Effector memory CD8-positive, alpha-beta T cell (primary cell): Measurements from ENCODE around the gene PRRC2B.

ENCODE experiments used
- ATAC-seq: fragments of 150-1000 bp; cut with Tn5 transposase; replicated peaks from 2 replicates; pipeline ENCODE4 v1.10.0; 2021; ENCODE audit warnings: mild to moderate bottlenecking, moderate library complexity
- DNase-seq, 3 experiments: peaks; one replicate each; pipeline ENCODE4 v3.0.0; 2021
- H3K27ac Mint-ChIP-seq, 2 donors: one replicate each; pipeline ENCODE4 v1.8.0; 2022; ENCODE audit warnings: mild to moderate bottlenecking in 2 of 2, mixed read lengths in 2 of 2, moderate library complexity in 2 of 2
- H3K27me3 Mint-ChIP-seq, 2 donors: one replicate each; pipeline ENCODE4 v1.8.0; 2022; ENCODE audit warnings: mixed read lengths in 2 of 2
- H3K36me3 Mint-ChIP-seq: one replicate; pipeline ENCODE4 v1.8.0; 2022; ENCODE audit warnings: mild to moderate bottlenecking, moderate library complexity, mixed read lengths; ENCODE audit not compliant: insufficient read depth
- H3K4me1 Mint-ChIP-seq, 2 donors: one replicate each; pipeline ENCODE4 v1.8.0; 2022; ENCODE audit warnings: low read depth in 2 of 2, mixed read lengths in 2 of 2
- H3K4me3 Mint-ChIP-seq, 2 donors: one replicate each; pipeline ENCODE4 v1.8.0; 2022; ENCODE audit warnings: mild to moderate bottlenecking in 2 of 2, mixed read lengths in 2 of 2, moderate library complexity in 2 of 2
- H3K9me3 Mint-ChIP-seq, 2 donors: one replicate each; pipeline ENCODE4 v1.8.0; 2022; ENCODE audit warnings: mixed read lengths in 2 of 2

Gene PRRC2B

GRCh38 chr9:131521822-131522221, 127.9 kb downstream of the PRRC2B start:
- peak overlapping the region; percentile 44 to 60 for H3K27ac Mint-ChIP-seq

DNA sequence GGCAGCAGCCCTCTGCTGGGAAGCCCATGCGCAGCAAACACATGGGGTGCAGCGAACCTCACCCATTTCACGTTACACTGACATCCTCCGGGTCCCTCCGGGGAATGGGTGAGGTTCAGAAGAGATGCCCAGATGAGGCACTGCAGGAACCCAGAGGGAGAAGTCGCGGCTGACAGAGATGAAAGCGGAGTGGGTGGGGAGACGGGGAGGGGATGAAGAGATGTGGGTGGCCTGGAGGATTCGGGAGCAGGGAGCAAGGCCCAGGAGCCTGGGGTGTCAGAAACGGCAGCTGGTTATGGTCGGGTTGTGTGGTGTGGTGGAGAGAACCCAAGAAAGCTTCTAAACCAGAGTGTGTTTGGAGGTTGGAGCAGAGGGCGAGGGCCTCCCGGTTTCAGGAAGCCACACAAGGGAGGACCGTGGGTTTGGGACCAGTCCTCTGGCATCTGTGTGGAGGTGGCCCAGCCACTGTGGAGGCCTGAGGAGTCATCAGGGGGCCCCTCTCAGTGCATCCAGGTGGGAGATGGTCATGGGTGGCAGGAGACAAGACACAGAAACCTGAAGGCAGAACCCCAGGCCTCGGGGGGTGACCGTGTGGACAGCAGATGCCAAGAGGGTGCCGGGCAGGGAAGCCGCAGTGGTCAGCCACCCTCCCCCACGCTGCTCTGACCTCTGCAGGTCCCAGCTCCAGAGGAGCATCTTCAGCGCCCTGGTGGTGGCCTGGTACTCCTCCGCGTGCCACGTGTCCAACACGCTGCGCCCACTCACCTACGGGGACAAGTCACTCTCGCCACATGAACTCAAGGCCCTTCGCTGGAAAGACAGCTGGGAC, 128.6 kb downstream of the PRRC2B start:
- H3K4me3 Mint-ChIP-seq = no peak overlapping the region
- peak overlapping the region; percentile 60 to 84 for H3K27ac Mint-ChIP-seq
- H3K9me3 Mint-ChIP-seq = no peaks in the 10 kb centered on the region

More at GRCh38 chr9:131521822-131522221, 127.9 kb downstream of the PRRC2B start:
- Mint-ChIP-seq H3K9me3 (no peaks in the 10 kb centered on the region), H3K4me1 (peaks cover 0 to 1% of the 10 kb centered on the region in 2 donors), H3K36me3 (peaks cover 55% of the 10 kb centered on the region), H3K27me3 (no peaks in the 10 kb centered on the region), H3K4me3 (no peak overlapping the region)
- ATAC-seq (no peak), DNase-seq (no peak)

DNA sequence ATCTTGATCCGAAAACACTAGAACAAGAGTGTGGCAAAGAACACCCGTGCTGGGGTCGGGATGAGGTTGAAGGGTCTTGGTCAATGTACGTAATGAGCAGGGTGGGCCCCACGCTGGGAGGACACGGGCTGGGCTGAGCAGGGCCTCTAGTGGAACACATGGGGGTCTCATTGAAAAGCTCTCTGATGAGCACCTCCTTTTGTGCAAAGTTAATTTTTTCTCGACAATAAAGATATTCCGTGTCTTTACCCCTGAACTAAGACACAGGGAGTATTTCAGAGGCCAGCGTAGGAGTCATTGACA, 129.2 kb downstream of the PRRC2B start:
- H3K4me3 Mint-ChIP-seq = no peak overlapping the region
- no peak for ATAC-seq

More for the DNA sequence above, 128.6 kb downstream of the PRRC2B start:
- Mint-ChIP-seq H3K36me3 (peaks cover 56% of the 10 kb centered on the region), H3K4me1 (peaks cover 0 to 1% of the 10 kb centered on the region in 2 donors), H3K27me3 (no peaks in the 10 kb centered on the region)
- DNase-seq (no peak), ATAC-seq (no peak)

DNA sequence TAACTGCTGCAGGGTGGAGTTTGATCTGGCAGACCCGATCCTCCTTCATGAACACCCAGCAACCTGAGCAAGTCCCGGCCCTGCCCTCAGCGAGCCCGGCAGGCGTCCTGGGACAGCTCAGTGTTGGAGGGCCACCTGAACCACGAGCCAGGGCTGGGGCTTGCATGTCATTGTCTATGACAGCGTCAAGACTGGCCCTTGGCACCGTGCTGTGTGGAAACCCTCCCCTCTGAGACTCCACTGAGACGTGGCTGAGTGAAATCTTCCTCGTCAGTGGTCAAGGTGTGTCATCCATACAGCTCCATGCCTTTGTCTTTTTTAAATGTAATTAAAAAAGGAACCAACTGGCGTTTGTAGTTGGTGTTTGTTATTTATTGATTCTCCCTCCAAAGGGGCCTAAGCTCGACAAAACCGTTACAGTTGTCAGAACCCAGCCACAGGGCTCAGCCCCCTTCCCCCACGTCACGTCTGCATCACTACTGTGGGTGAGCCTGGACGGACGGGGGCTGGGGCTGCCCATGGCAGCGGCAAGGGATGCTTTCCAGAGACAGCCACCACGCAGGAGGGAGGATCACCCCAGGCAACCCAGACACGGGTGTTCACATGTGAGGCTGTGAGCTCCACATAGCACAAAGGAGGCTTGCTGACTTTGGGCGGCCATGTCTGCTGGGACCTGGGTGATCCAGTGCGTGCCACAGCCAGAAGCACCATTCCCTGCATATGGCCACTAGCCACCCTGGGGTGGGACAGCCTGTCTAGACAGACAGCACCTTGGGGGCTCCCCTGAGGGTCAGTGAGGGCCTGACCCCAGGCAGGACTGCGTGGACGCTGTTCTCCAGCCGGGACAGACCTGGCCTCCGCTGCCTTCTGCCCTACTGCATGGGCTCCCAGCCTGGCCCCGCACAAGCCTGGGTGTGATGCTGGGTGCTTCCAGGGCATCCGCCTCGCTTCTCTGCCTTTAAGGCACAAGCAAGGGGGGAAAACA, 129.9 kb downstream of the PRRC2B start:
- Mint-ChIP-seq H3K36me3 (peaks cover 62% of the 10 kb centered on the region), H3K4me3 (no peak overlapping the region), H3K4me1 (peaks cover 0 to 3% of the 10 kb centered on the region in 2 donors), H3K9me3 (no peaks in the 10 kb centered on the region), H3K27me3 (no peaks in the 10 kb centered on the region), H3K27ac (peak overlapping the region in 1 of 2 donors; percentile 1)
- DNase-seq (no peak), ATAC-seq (no peak)

More for the DNA sequence above, 129.2 kb downstream of the PRRC2B start:
- DNase-seq = no peak
- H3K36me3 Mint-ChIP-seq = peaks cover 57% of the 10 kb centered on the region
- no peaks in the 10 kb centered on the region for H3K9me3 Mint-ChIP-seq
- no peak overlapping the region for H3K27ac Mint-ChIP-seq
- no peaks in the 10 kb centered on the region for H3K27me3 Mint-ChIP-seq
- peaks cover 0 to 1% of the 10 kb centered on the region in 2 donors for H3K4me1 Mint-ChIP-seq

DNA sequence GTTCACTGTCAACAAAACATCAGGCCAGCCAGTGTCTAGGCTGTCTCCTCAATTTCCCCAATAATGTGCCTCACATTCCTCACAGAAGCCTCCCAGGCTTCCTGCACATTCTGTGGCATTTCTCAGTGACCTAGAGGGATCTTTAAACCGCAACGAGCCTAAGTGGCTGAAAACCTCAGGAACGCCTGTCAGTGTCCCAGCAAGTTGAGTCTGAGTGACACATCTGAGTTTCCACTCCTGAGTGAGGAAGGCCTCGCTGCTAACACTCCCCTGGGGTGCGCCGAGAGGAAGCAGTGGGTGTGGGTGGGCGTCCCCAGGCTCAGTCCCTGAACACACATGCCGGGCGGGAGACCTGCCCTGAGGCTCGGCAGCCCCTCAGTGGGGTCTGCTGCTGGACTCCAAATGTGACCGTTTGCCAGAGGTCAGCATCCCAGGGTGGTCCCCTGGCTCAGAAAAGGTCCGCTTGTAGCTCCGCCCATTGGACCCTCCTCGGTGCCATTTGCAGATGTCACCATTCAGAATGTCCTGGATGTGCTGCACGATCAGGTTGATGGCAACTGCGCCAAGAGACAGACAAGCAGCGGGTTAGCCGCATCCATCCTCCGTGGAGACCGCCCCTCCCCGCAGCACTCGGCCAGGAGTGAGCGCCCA, 130.9 kb downstream of the PRRC2B start:
- DNase-seq (no peak), ATAC-seq (no peak)
- H3K27ac Mint-ChIP-seq = no peak overlapping the region
- peaks cover 0 to 4% of the 10 kb centered on the region in 2 donors for H3K4me1 Mint-ChIP-seq
- H3K36me3 Mint-ChIP-seq = peaks cover 53% of the 10 kb centered on the region
- no peaks in the 10 kb centered on the region for H3K9me3 Mint-ChIP-seq
- H3K4me3 Mint-ChIP-seq = no peak overlapping the region
- no peaks in the 10 kb centered on the region for H3K27me3 Mint-ChIP-seq

- peak overlapping the region; percentile 44 to 60 for H3K27ac Mint-ChIP-seq
- no peak for DNase-seq
- no peak for ATAC-seq
- H3K4me3 Mint-ChIP-seq = no peak overlapping the region
- peaks cover 0 to 8% of the 10 kb centered on the region in 2 donors for H3K4me1 Mint-ChIP-seq
- no peaks in the 10 kb centered on the region for H3K27me3 Mint-ChIP-seq
- no peaks in the 10 kb centered on the region for H3K9me3 Mint-ChIP-seq
- peaks cover 51% of the 10 kb centered on the region for H3K36me3 Mint-ChIP-seq
Measured at GRCh38 chr9:131525643-131526565, 132.0 kb downstream of the PRRC2B start.

- H3K4me3 Mint-ChIP-seq = peak overlapping the region; percentile 29 to 42
- peak overlapping the region in 1 of 2 donors; percentile 68 for H3K27ac Mint-ChIP-seq
- H3K4me1 Mint-ChIP-seq = peaks cover 0 to 8% of the 10 kb centered on the region in 2 donors
- no peak for ATAC-seq
- no peaks in the 10 kb centered on the region for H3K27me3 Mint-ChIP-seq
- no peaks in the 10 kb centered on the region for H3K9me3 Mint-ChIP-seq
- peaks cover 39% of the 10 kb centered on the region for H3K36me3 Mint-ChIP-seq
- DNase-seq = no peak
Measured at GRCh38 chr9:131528186-131528585, 134.3 kb downstream of the PRRC2B start.

DNA sequence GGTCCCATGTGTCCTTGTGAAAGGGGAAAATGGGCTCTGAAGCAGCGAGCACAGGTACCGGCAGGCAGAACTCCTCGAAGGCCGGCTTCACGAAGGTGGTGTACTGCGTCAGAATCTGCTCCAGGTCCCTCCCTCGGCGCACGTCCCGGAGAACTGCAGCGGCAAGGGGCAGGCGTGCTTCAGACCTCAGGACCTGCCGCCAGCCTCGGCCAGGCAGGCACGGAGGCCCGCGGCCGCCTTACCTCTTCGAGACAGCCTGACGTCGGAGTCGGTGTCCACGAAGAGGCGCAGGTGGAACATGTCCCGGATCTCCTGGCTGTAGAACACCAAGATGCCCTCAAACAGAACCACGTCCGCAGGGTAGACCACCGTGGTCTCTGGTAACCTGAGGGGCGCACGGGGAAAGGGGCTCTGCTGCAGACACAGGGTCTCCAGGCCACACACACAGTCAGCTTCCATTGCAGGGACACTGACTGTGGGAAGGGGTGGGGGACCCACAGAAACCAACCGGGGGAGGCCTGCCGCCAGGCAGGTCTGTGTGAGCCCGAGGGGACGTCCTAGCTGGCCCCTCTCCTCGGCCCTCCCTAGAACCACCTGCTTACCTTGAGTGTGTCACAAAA, 135.1 kb downstream of the PRRC2B start:
- Mint-ChIP-seq H3K27me3 (no peaks in the 10 kb centered on the region), H3K36me3 (peaks cover 39% of the 10 kb centered on the region), H3K4me1 (peaks cover 0 to 8% of the 10 kb centered on the region in 2 donors), H3K27ac (peak overlapping the region in 1 of 2 donors; percentile 68), H3K4me3 (peak overlapping the region in 1 of 2 donors; percentile 74), H3K9me3 (no peaks in the 10 kb centered on the region)
- ATAC-seq (no peak), DNase-seq (no peak)

DNA sequence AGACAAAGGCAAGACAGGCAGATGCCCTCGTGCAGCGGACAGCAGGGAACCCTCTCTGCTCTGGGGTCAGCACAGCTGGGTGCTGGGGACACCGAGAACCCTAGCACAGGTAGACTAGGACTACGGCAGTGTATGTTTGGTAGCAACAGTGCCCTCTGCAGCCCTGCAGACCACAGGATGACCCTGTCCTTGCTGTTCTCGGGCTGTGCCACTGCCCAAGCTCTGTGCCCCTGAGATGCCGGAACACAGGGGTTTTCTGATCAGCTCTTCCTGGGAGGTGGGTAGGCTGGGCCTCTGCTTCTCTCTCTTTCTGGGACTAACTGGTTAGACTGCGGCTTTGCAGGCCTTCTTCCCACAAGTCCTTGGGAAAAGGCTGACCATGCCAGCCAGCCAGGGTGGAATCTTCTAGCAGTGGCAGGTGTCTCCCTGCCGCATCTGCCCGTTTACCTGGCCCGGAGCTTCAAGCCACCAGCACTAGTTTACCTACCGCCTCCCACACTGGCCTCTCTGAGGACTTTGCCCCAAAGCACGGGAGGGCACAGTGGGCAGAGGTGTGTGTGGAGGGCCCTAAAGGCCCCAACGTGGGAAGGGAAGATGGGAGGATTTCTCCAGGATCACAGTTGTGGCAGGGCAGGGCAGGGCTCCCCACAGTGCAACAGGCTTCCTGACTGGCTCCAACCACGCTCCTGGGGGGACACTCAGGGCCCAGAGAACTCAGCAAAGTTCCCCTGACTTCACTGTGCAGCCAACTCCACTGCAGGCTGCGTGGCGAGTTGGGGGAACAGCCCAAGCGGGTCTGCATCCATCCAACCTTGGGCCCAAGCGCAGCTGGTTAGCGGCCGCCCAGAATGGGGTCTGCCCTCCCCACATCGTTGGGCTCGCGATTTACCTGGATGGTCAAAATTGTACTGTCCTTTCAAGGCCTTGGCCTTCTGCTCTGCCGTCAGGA, 136.0 kb downstream of the PRRC2B start:
- H3K27me3 Mint-ChIP-seq = no peaks in the 10 kb centered on the region
- H3K27ac Mint-ChIP-seq = peak overlapping the region; percentile 54 to 65
- H3K4me3 Mint-ChIP-seq = peak overlapping the region; percentile 65 to 74
- H3K9me3 Mint-ChIP-seq = no peaks in the 10 kb centered on the region
- no peak for ATAC-seq
- H3K4me1 Mint-ChIP-seq = peaks cover 6 to 15% of the 10 kb centered on the region in 2 donors
- no peak for DNase-seq
- peaks cover 32% of the 10 kb centered on the region for H3K36me3 Mint-ChIP-seq

DNA sequence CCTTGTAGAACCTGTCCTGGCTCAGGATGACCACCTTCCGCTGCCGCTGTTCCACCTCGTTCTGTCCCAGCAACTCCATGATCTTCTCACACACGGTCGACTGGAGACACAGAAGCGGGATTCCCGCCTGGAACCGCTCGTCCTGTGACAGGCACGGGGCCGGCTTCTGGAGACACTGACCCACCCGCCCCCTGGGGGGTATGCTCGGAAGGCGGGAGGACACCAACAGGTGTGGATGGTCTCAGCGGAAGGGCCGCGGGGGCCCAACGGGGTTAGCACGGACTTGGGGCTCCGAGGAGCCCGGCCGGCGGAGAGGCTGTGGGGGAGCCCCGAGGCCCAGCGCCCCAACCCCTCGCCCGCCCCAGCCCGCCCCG, 136.6 kb downstream of the PRRC2B start:
- Mint-ChIP-seq H3K9me3 (no peaks in the 10 kb centered on the region), H3K4me1 (peaks cover 6 to 16% of the 10 kb centered on the region in 2 donors), H3K27me3 (no peaks in the 10 kb centered on the region), H3K36me3 (peaks cover 25% of the 10 kb centered on the region), H3K27ac (peak overlapping the region in 1 of 2 donors; percentile 54), H3K4me3 (peak overlapping the region; percentile 65 to 74)
- ATAC-seq (peak; percentile 26), DNase-seq (no peak)
